Activated CD4-positive, CD25-positive, alpha-beta regulatory T cell treated with anti-CD3 and anti-CD28 coated beads, Interleukin-2, amount 50 U/mL, for 72 hours (primary cell): ENCODE results near the gene LY86.
"Not testable (repeated sequence)": the region's sequence is repeated elsewhere in the genome, so short reads cannot be mapped to it uniquely, and the experiment has no call there.

Experiments
- DNase-seq: peaks from one replicate; pipeline ENCODE4 v3.0.0; 2021

The LY86 gene

DNA sequence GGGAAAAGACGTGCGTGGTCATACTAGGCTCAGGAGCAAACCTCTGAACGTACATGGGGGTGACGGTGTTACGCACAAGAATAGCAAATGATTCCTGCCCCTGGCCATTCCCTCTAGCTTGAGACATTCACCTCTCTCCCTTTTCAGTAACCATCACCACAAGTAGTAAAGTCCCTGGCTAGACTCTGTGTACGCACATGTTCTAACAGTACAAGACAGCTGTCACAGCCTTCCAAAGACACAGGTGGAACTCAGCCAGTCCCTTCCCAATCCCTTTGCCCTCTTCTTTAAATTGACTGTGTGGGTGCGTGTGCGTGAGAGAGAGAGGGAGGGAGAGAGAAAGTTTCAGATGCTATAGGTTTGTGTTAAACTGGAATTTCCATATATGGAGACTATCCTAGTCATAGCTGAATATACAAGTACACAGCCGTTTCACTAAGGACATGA is 67.3 kb downstream of the LY86 start:
- no peak for DNase-seq

DNA sequence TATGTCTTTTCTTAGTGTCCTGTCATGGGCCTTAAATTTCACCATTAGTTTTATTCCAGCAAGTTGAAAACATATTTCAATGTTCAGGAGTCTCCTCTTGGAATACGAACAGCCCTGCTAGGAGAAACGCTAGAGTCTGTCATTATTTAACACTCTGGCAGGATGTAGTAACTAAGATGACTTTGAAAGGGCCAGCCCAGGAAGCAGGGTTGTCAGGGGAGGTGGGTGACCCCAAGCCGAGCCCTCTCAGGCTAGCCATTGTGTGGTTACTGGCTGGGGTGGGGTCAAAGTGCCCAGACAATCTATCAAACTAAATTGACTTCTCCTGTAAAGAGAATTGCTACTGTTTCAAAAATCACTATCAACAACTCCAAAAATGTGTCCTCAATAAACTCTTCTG is 67.8 kb downstream of the LY86 start:
- no peak for DNase-seq

DNA sequence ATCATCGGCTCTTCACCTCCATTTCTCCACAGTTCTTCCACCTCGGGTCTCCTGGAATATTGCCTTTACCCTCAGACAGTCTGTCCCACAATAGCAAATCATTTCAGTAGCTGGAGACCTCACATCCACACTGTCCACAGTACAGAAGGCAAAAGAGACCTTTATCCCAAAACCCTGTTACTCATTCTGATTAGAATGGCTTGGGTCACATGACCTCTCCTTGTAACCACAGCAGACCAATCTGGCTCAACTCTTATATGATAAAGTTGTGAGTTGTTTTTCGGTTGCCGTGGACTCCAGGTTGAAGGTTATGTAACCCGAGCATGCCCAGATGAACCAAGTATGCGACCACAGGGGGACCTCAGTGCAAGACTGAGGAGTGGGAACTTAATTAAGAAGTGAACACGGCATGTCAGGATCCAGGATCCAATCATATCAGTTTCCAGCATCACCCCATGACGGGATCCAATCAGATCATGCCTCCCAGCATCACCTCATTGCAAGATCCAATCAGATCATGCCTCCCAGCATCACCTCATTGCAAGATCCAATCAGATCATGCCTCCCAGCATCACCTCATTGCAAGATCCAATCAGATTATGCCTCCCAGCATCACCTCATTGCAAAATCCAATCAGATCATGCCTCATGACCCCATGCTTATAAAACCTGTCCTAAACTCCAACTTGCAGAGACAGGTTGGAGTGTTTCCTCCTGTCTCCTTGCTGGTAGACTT is 68.7 kb downstream of the LY86 start:
- no peak for DNase-seq

DNA sequence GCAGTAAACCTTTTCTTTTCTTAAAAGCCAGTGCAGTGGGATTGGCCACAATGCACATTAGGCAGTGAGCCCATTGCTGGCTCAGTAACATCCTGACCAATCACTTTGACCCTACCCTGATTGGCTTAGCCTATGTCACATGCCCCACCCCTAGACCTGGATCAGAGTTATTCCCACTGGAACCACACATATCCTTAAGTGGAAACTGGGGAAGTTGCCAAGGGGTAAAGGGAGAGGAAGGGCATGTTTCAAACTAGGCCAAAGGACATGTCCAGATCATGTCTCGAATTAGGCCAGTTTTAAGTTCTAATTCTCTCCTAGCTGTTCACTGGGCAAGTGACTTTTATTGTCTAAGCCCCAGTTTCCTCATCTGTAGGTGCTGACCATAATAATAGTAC is 69.3 kb downstream of the LY86 start:
- DNase-seq, result no peak

DNA sequence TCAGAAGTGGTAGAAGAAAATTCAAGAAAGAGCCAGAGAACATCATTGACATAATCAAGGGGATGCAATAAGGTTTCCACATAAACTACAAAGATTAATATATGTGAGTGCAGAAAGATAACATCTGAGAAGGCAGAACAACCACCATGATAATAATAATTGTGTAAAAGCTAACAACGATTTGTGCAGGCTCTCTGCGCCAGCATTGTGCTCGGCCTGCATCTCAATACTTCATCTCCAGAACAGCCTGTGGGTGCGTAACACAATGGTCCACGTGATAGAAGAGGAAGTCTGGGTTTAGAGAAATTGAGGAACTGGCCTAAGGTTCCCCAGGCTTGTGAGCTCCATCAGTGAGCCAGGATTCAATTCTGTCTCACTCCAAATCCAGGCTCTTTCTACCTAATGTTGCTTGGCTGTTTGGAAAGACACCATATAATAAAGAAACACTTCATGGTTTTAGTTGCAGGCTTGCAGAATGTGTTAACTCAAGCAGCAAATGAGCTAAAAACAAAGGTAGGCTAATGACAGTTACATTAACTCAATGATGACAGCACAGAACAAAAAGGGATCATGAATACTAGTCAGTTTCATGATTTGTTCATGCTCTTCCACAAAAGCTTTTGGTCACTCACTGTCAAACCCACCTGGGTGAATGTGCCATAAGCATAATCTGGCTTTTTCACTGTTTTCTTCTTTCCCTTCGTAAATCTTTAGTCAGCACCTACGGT is 71.2 kb downstream of the LY86 start:
- no peak for DNase-seq

DNA sequence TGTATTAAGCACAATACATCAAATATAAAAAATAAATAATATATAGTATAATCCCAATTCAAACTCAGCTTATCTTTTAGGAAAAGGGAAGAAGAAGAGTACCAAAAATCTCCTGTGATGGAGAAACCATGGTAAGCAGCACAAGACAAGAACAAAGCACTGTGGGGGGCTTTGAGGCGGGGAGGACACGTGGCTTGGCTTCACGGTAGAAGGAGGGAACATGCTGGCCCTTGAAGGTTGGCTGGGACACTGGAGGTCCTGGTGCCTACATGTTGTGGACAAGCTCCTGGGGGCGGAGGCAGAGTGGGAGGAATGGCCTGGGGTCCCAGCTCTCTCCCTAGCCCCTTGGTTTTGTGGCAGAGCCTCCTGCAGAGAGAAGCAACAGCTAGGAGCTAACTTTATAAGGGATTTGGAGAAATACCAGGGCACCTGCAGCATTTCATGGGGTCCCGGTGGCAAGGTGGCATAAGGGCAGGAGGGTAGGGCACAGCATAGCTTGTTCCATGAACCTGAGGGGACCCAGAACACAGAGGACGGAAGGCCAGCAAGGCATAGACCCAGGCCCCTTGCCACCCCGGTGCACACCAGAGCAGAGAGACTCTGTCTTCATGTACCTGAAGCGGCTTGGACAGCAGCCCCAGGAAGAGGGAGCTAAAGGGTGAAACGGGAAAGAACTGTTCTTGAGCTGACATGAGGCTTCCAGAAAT is 72.0 kb downstream of the LY86 start:
- DNase-seq, result no peak

DNA sequence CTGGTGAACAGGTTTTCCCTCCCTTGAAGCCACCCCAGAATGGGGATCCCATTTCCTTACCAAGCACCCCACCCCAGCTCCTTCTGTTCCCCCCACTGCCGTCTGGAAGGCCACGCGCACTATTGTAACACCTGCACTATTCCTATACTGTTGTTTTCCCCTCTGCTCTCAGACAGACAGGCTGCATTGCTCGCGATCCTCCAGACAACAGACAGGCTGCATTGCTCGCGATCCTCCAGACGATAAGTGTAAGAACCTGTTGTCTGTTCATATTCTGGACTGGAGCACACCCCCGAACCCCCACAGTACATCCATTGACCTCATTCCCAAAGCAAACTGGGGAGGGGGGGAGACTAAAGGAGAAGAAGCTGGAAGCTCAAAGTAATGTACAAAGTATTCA is 72.7 kb downstream of the LY86 start:
- DNase-seq, result no peak

DNA sequence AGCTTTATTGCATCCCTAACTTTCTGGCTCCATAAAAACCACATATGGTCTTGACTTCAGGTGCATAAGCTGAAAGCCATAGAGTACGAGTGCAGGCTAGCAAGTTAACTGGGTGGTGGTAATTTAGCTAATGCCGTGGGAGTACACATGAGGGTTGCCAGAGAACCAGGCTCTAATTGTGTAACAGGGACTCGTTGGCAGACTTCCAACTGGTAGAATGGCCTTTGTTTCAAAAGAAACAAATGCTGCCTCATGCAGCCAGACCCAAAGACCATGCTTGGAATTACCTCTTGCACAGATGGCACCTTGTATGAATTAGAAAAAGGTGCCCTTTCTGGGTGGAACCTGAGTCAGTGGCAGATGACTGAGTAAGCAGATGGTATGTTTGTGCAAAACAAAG is 73.2 kb downstream of the LY86 start:
- no peak for DNase-seq

DNA sequence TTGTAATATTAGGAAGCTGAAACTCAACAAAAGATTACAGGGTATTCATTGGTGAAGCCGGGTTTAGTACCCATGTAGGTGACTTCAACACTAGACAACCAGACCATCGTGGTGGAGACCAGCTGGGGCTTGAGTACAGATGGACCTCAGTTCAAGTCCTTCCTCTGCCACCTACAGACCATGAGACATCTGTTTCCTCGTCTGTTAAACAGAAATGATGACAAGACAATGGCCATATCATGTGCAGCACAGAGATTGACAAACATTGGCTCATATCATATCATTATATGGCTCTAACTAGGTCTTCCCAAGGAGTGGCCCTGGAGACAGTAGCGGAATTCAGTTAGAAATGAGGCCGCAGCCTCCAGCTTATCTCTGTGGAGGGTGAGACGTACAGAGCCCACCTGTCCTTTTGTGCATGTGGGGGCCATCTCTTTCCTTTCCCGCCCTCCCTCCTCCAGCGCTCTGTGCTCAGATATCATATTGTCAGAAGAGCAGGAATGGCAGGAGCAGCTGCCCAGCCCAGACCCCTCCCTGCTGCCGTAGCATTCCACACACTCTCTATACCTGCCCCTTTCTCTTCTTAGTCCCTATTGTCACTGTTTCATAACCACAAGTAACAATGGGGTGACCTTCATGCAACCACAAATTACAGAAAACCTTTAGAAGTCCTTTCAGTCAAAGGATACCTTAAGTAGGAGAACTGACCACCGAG is 75.1 kb downstream of the LY86 start:
- no peak for DNase-seq

DNA sequence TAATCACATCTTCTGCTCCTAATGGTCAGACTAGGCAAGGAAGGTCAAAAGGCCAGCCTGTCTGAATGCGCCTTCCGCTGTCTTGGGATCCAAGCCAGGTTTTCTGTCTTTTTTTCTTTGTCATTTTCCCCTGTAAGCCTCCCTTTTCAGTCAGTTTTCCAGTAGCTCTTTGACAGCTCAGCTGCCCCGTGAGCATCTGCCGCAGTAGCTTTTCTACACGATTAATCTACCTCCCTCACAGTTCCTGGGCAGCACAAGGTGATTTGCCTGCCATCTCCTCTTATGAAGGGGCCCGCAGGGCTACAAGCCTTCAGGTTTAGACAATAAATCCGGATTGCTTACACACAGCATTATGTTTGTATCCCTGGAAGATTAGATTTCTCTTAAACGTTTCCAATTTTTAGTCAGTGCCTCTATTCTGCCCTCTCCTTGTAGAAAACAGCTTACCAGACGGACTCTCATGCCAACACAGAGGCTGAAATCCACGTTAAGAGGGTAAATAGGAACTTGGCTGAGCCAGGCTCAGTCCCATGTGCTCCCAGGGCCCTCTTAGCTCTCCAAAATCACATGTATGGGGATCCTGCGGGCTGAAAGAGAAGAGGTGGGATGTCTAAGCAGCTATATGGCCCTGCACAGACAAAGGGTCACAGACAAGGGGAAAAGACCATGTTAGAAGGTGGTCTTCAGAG is 77.2 kb downstream of the LY86 start:
- no peak for DNase-seq

DNA sequence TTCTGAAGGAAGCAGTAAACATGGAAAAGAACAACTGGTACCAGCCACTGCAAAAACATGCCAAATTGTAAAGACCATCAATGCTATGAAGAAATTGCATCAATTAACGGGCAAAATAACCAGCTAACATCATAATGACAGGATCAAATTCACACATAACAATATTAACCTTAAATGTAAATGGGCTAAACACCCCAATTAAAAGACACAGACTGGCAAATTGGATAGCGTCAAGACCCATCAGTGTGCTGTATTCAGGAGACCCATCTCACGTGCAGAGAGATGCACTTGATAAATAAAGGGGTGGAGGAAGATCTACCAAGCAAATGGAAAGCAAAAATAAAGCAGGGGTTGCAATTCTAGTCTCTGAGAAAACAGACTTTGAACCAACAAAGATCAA is 81.6 kb downstream of the LY86 start:
- not testable (repeated sequence) for DNase-seq

DNA sequence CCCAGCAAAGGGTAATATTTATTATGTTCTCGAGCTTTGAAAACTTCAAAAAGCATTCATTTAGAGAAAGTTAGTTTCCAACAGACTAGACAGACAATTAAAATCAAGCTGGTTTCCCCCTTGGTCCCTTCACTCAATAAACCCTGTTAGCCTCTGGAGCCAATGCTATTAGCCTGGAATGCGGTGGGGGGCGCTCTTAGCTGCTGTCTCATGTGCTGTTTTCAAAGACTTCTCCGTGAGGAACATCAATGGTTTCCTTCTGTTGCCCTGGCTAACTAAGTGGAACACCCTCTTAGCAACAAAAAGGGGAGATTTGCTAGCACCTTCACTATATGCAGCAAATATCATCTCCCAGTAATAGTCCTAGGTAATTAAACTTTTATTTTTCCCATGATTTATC is 86.4 kb downstream of the LY86 start:
- no peak for DNase-seq

DNA sequence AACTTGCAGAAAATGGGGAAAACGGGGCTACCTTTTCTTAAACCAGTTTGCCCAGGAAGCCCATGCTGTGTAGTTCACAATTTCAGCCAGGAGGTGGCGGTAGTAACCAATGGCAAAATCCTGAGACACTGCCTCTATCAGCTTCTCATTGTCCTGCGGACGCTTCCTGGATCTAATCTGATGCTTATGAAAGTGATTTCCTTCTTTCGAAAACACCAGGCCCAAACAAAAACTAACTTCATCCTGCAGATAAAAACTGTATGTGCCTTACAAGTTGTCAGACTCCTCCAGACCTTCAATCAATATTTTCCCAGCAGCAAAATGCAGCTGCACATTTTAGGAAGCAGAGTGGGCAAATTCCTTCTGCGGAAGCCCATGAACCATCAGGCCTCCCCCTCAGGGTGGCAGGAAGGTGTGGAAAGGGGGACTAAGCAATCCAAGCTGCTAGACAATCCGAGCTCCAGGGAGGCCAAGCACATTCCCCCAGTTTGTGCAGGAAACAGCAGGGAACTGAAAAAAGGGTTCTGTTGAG is 88.5 kb downstream of the LY86 start:
- peak; percentile 81 for DNase-seq

DNA sequence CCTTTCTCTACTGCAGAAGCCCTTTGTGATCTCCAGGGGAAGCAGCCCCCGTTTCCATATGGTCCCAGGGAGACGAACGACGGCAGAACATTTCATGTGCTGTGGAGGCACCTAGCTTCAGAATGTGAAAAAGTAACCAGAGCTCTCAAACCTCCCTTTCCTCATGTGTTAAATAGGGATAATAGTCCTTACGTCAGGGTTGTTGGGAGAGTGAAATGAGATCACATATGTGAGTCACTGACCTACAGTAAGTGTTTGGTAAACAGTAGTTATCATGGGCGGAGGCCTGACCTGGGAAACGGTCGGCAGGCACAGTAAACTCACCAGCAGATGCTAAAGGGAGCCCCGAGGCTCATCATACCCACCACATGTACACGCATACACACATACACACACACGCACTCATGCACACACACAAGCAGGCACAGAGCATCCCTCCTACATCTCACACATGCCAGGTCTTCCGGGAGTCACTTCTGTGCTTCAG is 89.7 kb downstream of the LY86 start:
- DNase-seq, result no peak

DNA sequence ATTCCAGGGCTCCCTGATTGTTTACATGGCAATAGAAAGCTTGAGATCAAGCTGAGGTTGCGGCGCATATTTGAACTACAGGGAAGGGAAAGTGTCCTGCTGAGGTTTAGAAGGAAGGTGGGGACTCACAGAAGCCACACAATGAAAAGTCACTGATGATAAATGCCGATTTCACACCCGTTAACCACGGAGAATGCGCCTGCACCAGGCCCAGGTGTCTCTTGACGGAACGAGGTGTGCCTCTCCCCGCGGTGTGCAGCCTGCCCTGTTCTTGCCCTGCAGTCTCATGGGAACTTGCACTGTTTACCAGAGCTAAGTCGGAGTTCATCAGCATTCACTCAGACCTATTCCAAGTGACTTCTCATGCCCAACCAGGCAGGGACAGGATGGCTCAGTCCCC is 90.3 kb downstream of the LY86 start:
- DNase-seq, result no peak

DNA sequence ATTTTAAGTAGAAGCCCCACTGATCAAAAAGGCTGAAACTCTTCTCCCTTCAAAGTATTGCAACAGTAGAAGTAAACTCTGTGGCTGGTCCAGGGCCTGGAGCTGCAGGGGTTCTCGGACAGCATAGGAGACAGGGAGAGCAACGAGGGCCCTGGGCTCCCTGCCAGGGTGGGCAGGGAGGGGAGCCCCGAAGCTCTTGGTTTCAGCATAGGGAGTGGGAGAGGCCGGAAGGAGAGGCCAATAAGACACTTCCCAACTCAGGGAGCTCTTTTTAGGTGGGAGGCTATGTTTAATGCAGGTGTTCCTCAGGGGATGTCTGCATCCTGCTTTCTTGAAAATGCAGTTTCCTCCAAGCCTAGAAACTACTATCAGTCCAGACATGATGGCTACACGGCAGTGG is 91.1 kb downstream of the LY86 start:
- DNase-seq, result no peak

DNA sequence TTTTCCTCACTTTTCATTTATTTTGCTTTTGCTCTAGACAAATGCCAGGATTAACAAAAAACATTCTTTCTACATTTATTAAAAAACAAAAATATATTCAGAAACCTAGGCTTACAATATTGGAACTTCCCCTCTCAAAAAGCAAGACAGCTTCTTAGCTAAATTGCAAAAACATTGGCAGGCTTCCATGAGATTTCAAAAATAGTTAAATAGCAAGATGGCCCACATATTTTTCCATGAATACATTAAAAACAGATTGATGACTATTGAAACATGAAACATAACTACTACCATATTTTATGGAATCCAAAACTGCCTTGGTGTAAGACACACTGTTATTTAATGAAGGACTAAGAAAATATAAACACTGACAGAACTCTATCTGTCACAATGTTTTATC is 92.0 kb downstream of the LY86 start:
- DNase-seq, result no peak

DNA sequence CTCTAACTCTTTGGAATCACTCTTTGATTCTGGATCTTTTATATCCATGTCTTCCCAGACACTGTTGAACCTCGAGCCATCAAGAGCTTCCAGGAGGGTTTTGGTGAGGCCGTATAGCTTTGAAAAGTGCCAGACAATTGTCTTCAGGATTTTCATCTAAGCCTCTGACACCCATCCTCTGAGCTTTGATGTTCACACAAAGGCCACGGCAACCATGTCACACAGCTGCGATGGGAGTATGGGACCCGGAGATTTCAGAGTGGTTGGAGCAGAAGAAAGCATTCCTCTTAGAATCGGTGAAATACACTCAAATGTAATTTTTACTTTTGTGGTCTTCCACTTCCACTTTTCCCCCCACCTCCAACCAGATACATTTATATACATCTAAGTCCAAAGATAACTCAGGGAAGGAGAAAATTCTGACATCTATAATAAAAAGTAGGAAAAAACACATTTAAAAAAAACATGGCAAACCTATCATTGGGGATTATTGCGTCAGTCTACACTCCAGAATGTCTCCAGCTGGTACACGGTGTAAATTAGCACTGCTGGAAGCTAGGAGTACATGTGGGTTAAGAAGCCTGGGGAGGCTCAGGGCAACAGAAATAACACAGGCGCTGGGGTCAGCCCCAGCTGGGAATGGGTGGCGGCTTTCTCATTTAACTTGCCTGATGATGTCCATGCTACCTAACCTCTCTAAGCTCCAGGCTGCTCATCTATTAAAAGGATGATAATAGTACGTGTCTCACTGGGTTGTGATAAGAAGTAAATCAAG is 92.7 kb downstream of the LY86 start:
- DNase-seq, result no peak

DNA sequence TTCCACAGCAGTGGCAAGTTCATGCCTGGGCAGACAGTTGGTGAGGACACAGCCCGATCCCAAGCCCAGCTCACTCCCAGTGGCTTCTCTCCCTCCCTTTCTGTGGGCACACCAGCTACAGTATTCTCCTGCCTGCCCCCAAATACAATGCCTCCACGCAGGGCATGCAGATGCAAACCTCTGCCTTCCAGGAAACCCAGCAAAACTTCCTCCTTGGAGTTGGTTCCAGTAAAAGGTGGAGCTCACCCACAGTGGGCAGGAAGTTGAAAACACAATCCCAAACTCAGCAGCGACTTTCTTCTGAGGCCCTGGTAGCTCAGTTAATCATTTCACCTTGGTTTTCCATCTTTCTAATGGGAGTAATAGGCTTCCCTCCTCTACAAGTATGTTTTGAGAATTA is 93.7 kb downstream of the LY86 start:
- DNase-seq, result no peak

DNA sequence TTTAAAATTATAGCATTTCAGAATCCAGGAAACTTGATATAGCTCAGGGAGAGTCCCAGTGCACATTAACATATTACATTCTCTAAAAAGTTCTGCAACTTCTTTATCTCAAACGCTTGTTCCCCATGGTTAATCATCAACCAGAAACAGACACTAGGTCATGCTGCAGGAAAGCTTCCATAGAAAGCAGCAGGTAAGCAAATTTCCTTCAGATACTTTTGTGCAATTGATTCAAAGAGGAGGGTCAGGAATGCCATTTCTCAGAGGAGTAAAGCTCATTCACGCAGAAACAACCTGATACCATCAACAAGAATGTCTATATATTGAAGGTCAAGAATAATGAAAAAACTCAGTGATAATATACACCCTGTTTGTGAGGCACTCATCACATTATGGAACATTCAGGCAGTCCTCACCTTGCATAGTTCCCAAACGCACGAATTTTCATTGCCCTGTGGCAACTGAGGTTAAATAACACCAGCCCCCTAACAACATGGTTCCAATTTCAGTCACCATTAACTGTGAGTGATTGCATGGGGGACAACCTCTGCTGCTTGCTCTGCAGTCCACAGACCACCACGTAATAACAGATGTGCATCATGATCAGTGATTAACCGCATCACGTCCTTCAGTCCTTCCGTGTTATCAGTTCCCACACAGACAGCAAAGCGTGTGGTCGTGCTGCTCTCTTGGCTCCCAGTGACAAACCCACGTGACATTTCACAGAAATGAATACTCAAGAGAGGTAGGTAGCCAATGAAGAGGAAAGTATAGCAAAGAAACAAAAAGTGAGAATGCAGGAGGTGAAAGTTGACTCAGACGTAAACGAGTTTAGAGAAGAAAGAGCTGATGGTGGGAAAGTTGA is 95.7 kb downstream of the LY86 start:
- DNase-seq, result no peak
